Measurements from ENCODE around the gene PCNX3. TPM values are rescaled to one million over a fixed set of nuclear protein-coding genes. Genes with fewer than 3 reads are reported as not detected.

Gene PCNX3
- total RNA-seq, 1 experiment from 2014 or later: 50.4 TPM

GRCh38 chr11:65576232-65576866, 39.2 kb upstream of the PCNX3 start:
- H3K36me3 ChIP-seq (ENCODE audit: control insufficient read depth in 1 of 2, insufficient read depth in 2 of 2, low read length in 2 of 2): peaks cover 2 to 4% of the 10 kb centered on the region in 2 experiments; a peak in 2 of 4 replicates
- peak overlapping the region; percentile 86 for H3K9ac ChIP-seq (ENCODE audit: low read length)
- H3K4me1 ChIP-seq (ENCODE audit: control insufficient read depth in 1 of 2, insufficient read depth in 2 of 2, low read length in 2 of 2): peaks cover 43 to 58% of the 10 kb centered on the region in 2 experiments
- H3K4me2 ChIP-seq (ENCODE audit: low read length): peak overlapping the region; percentile 78
- no peaks in the 10 kb centered on the region for H3K9me2 ChIP-seq (ENCODE audit: insufficient read depth)
- no peak overlapping the region for H2AFZ ChIP-seq (ENCODE audit: low read depth, low read length, poor library complexity, severe bottlenecking)
- H3K27me3 ChIP-seq (ENCODE audit: insufficient read depth, low read length): no peaks in the 10 kb centered on the region
- no peaks in the 10 kb centered on the region for H3K9me3 ChIP-seq (ENCODE audit: control insufficient read depth in 1 of 2, insufficient read depth in 1 of 2, low read depth in 1 of 2, low read length in 2 of 2)
- no peak for ATAC-seq
- intact Hi-C loops (cut with micrococcal nuclease): loop anchor here (2.0 kb wide), 1 partner anchor 38 kb away; the partner anchor contains the start of genes MAP3K11 and PCNX3
- peak overlapping the region; percentile 74 to 78 for H3K4me3 ChIP-seq (replicated peaks in 1 of 2; ENCODE audit: low read depth in 1 of 2, low read length in 2 of 2)
- BruUV-seq (replicated peaks): no TSS peak
- H3K79me2 ChIP-seq (ENCODE audit: insufficient read depth, low read length): peaks cover 37% of the 10 kb centered on the region
- ChIA-PET RAD21 (ENCODE audit: low non-redundant PET in 1 of 2, low total read pairs in 2 of 2, uncharacterized antibody in 2 of 2, unreplicated experiment in 2 of 2) (no interaction called here), POLR2A (interaction anchor here (1.3 to 1.6 kb wide), 4 partner anchors 36 to 76 kb away, joined by 3 to 5 read pairs (median 4); partner anchors contain the start of gene PCNX3), CTCF (interaction anchor here (1.4 to 2.0 kb wide), 3 partner anchors 12 to 36 kb away, joined by 5 to 11 read pairs (median 7); no protein-coding TSS in a partner anchor)
- no peak for DNase-seq (ENCODE audit: low read depth, low spot score)
- peak overlapping the region; percentile 97 for H3K27ac ChIP-seq (ENCODE audit: low read depth, low read length)
- no peaks in the 10 kb centered on the region for H4K20me1 ChIP-seq (ENCODE audit: insufficient read depth)
- TF ChIP-seq EZH2phosphoT487 (IDR thresholded peaks at IDR 0.05; ENCODE audit: borderline replicate concordance) (no peak), ZNF274 (IDR thresholded peaks at IDR 0.05; ENCODE audit: low read depth, low read length) (no peak), EGR1 (IDR thresholded peaks at IDR 0.05; ENCODE audit: low read depth) (no peak), ZFX (IDR thresholded peaks at IDR 0.05) (peak; percentile 43; the same call in 1 of the 2 replicates)

DNA sequence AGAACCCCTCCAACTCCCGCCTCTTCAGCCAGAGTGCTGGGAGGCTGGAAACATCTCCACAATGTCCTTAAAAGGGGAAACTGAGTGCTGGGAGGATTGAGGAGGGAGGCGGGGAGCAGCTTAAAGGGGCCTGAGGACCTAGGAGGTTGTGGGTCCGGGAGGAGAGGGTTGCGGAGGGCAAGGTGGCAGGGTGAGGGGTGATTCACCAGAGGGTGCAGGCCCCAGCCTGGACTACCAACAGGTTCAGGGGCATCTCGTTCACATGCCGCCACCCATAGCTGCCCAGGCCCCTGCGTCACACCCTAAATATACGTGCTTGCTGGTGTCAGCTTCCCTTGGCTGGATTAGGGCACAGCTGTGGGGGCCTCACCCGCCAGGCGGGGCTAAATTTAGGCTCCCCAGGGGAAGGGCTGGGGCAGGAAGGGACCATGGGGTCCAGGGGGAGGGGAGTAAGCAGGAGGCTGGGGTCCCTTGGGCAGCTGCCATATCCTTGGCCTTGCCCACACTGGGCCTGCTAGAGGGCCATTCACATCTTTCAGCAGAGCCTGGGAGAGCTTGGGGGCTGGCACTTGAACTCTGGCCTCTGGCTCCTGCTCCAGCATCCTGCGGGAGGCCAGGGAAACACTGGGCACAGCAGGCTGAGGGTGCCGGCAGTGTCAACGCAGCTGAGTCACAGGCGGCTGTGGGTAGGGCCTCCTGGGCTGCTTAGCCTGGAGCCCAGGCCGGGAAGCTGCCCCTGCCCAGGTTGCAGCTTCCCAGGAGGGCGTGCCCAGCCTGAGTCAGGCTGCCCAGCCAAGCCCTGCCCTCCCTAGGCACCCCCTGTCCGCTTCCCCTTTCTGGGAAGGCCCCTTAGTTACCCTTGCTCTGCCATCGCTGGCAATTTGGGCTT, 38.5 kb upstream of the PCNX3 start:
- H4K20me1 ChIP-seq (ENCODE audit: insufficient read depth): no peaks in the 10 kb centered on the region
- H3K4me1 ChIP-seq (ENCODE audit: control insufficient read depth in 1 of 2, insufficient read depth in 2 of 2, low read length in 2 of 2): peaks cover 36 to 50% of the 10 kb centered on the region in 2 experiments
- no TSS peak for BruUV-seq (replicated peaks)
- H2AFZ ChIP-seq (ENCODE audit: low read depth, low read length, poor library complexity, severe bottlenecking): no peak overlapping the region
- H3K9me3 ChIP-seq (ENCODE audit: control insufficient read depth in 1 of 2, insufficient read depth in 1 of 2, low read depth in 1 of 2, low read length in 2 of 2): no peaks in the 10 kb centered on the region
- RAD21 ChIA-PET (ENCODE audit: low non-redundant PET in 1 of 2, low total read pairs in 2 of 2, uncharacterized antibody in 2 of 2, unreplicated experiment in 2 of 2): interaction anchor here in 1 of 2 experiments (0.8 kb wide), 2 partner anchors 11 to 36 kb away, joined by 4 to 5 read pairs; no protein-coding TSS in a partner anchor
- TF ChIP-seq, protein P1, sequence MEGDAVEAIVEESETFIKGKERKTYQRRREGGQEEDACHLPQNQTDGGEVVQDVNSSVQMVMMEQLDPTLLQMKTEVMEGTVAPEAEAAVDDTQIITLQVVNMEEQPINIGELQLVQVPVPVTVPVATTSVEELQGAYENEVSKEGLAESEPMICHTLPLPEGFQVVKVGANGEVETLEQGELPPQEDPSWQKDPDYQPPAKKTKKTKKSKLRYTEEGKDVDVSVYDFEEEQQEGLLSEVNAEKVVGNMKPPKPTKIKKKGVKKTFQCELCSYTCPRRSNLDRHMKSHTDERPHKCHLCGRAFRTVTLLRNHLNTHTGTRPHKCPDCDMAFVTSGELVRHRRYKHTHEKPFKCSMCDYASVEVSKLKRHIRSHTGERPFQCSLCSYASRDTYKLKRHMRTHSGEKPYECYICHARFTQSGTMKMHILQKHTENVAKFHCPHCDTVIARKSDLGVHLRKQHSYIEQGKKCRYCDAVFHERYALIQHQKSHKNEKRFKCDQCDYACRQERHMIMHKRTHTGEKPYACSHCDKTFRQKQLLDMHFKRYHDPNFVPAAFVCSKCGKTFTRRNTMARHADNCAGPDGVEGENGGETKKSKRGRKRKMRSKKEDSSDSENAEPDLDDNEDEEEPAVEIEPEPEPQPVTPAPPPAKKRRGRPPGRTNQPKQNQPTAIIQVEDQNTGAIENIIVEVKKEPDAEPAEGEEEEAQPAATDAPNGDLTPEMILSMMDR (IDR thresholded peaks at IDR 0.05 in 2 of 3, conservative IDR thresholded peaks at IDR 0.05 in 1 of 3; ENCODE audit: borderline replicate concordance in 1 of 3, insufficient read depth in 1 of 3, low read depth in 2 of 3, low read length in 2 of 3): no peak
- peak; percentile 49 for TF ChIP-seq POLR2AphosphoS5 (IDR thresholded peaks at IDR 0.05; ENCODE audit: low read depth, low read length)
- TF ChIP-seq FOSL1 (IDR thresholded peaks at IDR 0.05; ENCODE audit: low read depth): no peak
- TF ChIP-seq ZFX (IDR thresholded peaks at IDR 0.05): 0 out of 2 replicates have a peak, but pooled peaks have one; percentile 21
- TF ChIP-seq EZH2phosphoT487 (IDR thresholded peaks at IDR 0.05; ENCODE audit: borderline replicate concordance): no peak
- CTCF ChIA-PET: interaction anchor here (0.8 to 2.0 kb wide), 4 partner anchors 9 to 37 kb away, joined by 3 to 7 read pairs (median 4); no protein-coding TSS in a partner anchor
- DNase-seq (ENCODE audit: low read depth, low spot score) (no peak), ATAC-seq (peak; percentile 46)
- POLR2A ChIA-PET: interaction anchor here (0.6 to 1.6 kb wide), 3 partner anchors 38 to 77 kb away, joined by 3 to 5 read pairs (median 3); partner anchors contain the start of gene PCNX3
- no peaks in the 10 kb centered on the region for H3K27me3 ChIP-seq (ENCODE audit: insufficient read depth, low read length)
- H3K4me3 ChIP-seq (replicated peaks in 1 of 2; ENCODE audit: low read depth in 1 of 2, low read length in 2 of 2): peak overlapping the region; percentile 74 to 78
- H3K4me2 ChIP-seq (ENCODE audit: low read length): peak overlapping the region; percentile 78
- peak overlapping the region; percentile 86 for H3K9ac ChIP-seq (ENCODE audit: low read length)
- peaks cover 29% of the 10 kb centered on the region; the same call in 1 of the 2 replicates for H3K79me2 ChIP-seq (ENCODE audit: insufficient read depth, low read length)
- H3K27ac ChIP-seq (ENCODE audit: low read depth, low read length): peak overlapping the region; percentile 97
- H3K9me2 ChIP-seq (ENCODE audit: insufficient read depth): no peaks in the 10 kb centered on the region
- intact Hi-C loops (cut with micrococcal nuclease): loop anchor here (2.0 kb wide), 1 partner anchor 38 kb away; the partner anchor contains the start of genes MAP3K11 and PCNX3
- peaks cover 2 to 4% of the 10 kb centered on the region in 2 experiments; a peak in 2 of 4 replicates for H3K36me3 ChIP-seq (ENCODE audit: control insufficient read depth in 1 of 2, insufficient read depth in 2 of 2, low read length in 2 of 2)

Measured in HCT116 (cell line).